Mesendoderm (in vitro differentiated cells): ENCODE measurements around the gene FAM131B.

Source experiments
- DNase-seq: peaks from one replicate; pipeline ENCODE4 v3.0.0; 2013
- H2AK5ac ChIP-seq: 2 replicates; pipeline ENCODE4 v1.6.1; 2013; ENCODE audit warnings: low read length, inconsistent platforms
- H2BK120ac ChIP-seq: 2 replicates; pipeline ENCODE4 v1.6.1; 2013; ENCODE audit warnings: low read depth, mild to moderate bottlenecking, low read length, moderate library complexity, mixed read lengths
- H2BK15ac ChIP-seq: replicated peaks from 2 replicates; pipeline ENCODE4 v1.6.1; 2013; ENCODE audit warnings: low read depth, mild to moderate bottlenecking, moderate library complexity
- H2BK5ac ChIP-seq: 2 replicates; pipeline ENCODE4 v1.6.1; 2013; ENCODE audit warnings: low read length, inconsistent platforms
- H3K18ac ChIP-seq: 2 replicates; pipeline ENCODE4 v1.6.1; 2013; ENCODE audit warnings: mild to moderate bottlenecking, low read length, mixed read lengths
- H3K23ac ChIP-seq: one replicate; pipeline ENCODE4 v1.6.1; 2013; ENCODE audit warnings: low read length
- H3K27ac ChIP-seq: 2 replicates; pipeline ENCODE4 v1.5.1; 2013; ENCODE audit warnings: low read depth, mild to moderate bottlenecking, inconsistent platforms, low read length, moderate library complexity
- H3K27me3 ChIP-seq: 2 replicates; pipeline ENCODE4 v1.6.1; 2013; ENCODE audit warnings: low read length, control low read depth, mild to moderate bottlenecking, inconsistent platforms; ENCODE audit not compliant: insufficient read depth, poor library complexity
- H3K36me3 ChIP-seq: 2 replicates; pipeline ENCODE4 v1.6.1; 2013; ENCODE audit warnings: low read length, inconsistent platforms; ENCODE audit not compliant: control insufficient read depth, insufficient read depth
- H3K4ac ChIP-seq: one replicate; pipeline ENCODE4 v1.6.1; 2013; ENCODE audit warnings: low read depth, mild to moderate bottlenecking, low read length, moderate library complexity
- H3K4me1 ChIP-seq: 2 replicates; pipeline ENCODE4 v1.6.1; 2013; ENCODE audit warnings: low read depth, low read length, inconsistent platforms; ENCODE audit not compliant: control insufficient read depth
- H3K4me2 ChIP-seq: 2 replicates; pipeline ENCODE4 v1.6.1; 2013; ENCODE audit warnings: low read length
- H3K4me3 ChIP-seq: 2 replicates; pipeline ENCODE4 v1.5.1; 2013; ENCODE audit warnings: mild to moderate bottlenecking, low read length
- H3K56ac ChIP-seq: one replicate; pipeline ENCODE4 v1.6.1; 2013; ENCODE audit warnings: low read length
- H3K79me1 ChIP-seq: 2 replicates; pipeline ENCODE4 v1.6.1; 2013; ENCODE audit warnings: low read length, inconsistent platforms
- H3K79me2 ChIP-seq: 2 replicates; pipeline ENCODE4 v1.6.1; 2013; ENCODE audit warnings: mild to moderate bottlenecking, low read length; ENCODE audit not compliant: control insufficient read depth, insufficient read depth
- H3K9ac ChIP-seq: 2 replicates; pipeline ENCODE4 v1.6.1; 2013; ENCODE audit warnings: low read length, inconsistent platforms
- H4K5ac ChIP-seq: one replicate; pipeline ENCODE4 v1.6.1; 2013; ENCODE audit warnings: low read length
- H4K8ac ChIP-seq: one replicate; pipeline ENCODE4 v1.6.1; 2013; ENCODE audit warnings: low read depth, mild to moderate bottlenecking, control low read depth, low read length, moderate library complexity
- WGBS: extraction: QIAGEN DNeasy Blood & Tissue Kit; methylation state at CpG from one replicate; pipeline ENCODE4 v1.1.7; 2013; ENCODE audit warnings: low lambda C conversion rate, missing lambda C conversion rate; ENCODE audit not compliant: insufficient coverage; ENCODE audit errors: extremely low coverage; 5-methylcytosine and 5-hydroxymethylcytosine counted together

FAM131B gene

DNA sequence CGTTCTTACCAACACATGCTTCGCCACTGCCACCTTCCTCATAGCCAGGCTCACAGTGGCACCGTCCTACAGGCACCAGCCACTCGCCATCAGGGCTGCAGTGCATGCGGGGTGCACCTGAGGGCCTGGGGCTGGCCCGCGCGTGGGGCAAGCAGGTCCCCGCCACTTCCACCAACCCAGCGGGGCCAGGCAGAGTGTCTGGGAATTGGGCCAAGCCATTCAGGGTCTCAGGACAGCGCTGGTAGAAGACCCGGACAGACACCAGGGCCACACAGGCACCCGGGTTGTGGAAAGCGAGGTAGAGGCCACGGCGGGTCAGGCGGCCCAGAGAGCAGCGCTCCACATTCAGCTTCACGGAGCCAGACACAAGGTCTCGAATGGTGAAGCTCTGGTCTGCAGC, 37.1 kb upstream of the FAM131B start:
- H3K56ac ChIP-seq, result no peak overlapping the region
- H3K79me1 ChIP-seq, result peaks cover 7% of the 10 kb centered on the region
- H4K5ac ChIP-seq, result no peak overlapping the region
- H3K27ac ChIP-seq, result no peak overlapping the region
- peaks cover 8% of the 10 kb centered on the region for H3K79me2 ChIP-seq
- no peak overlapping the region for H3K4me3 ChIP-seq
- H3K36me3 ChIP-seq, result peaks cover 37% of the 10 kb centered on the region
- H3K4ac ChIP-seq, result no peak overlapping the region
- H2AK5ac ChIP-seq, result no peak overlapping the region
- WGBS, result no CpG with 5 or more reads among the region's 20 CpGs
- H3K4me1 ChIP-seq, result no peaks in the 10 kb centered on the region
- H2BK120ac ChIP-seq, result no peak overlapping the region
- no peak overlapping the region for H3K23ac ChIP-seq
- no peak overlapping the region for H4K8ac ChIP-seq
- H2BK5ac ChIP-seq, result no peak overlapping the region
- H2BK15ac ChIP-seq, result no peak overlapping the region
- H3K9ac ChIP-seq, result no peak overlapping the region
- no peak overlapping the region for H3K4me2 ChIP-seq
- no peak overlapping the region for H3K18ac ChIP-seq
- DNase-seq, result no peak
- no peaks in the 10 kb centered on the region for H3K27me3 ChIP-seq

DNA sequence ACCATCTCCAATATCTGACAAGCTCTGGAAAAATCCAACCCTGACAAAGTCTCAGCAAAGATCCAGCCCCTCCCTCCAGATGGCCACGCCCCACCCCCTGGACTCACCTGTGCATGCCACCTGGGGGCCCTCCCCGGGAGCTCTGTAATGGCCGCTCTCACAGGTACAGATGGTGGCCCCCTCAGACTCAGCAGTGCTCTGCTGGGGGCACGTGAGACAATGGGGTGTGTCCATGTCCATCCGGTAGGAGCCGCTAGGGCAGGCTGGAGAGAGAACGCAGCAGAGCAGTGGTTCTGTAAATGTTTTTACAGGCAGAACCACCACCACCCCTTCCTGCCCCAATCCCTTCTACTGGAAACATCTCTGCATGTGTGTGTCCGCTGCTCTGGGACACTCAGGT, 36.6 kb upstream of the FAM131B start:
- no peaks in the 10 kb centered on the region for H3K4me1 ChIP-seq
- no CpG with 5 or more reads among the region's 8 CpGs for WGBS

DNA sequence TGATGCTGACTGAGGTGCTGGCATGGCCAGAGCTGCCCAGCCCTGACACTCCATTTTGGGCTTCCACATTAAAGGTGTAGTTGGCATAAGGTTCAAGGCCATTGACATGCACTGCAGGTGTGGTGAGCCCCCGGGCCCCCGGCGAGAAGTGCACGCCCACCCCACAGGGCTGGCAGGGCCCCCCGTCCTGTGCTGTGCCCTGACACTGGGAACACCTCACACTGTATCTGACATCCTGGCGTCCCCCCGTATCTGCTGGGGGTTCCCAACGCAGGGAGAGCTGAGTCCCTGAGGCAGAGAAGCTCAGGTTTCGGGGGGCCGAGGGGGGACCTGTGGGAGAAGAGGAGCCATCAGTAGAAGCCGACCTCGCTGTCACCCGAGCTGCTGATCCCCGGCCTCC, 36.1 kb upstream of the FAM131B start:
- Histone ChIP-seq H3K56ac (no peak overlapping the region), H2AK5ac (no peak overlapping the region), H2BK15ac (no peak overlapping the region), H3K27ac (no peak overlapping the region), H2BK120ac (no peak overlapping the region), H3K23ac (no peak overlapping the region), H3K79me2 (peaks cover 8% of the 10 kb centered on the region), H3K4me3 (no peak overlapping the region), H2BK5ac (no peak overlapping the region), H3K18ac (no peak overlapping the region), H3K79me1 (peaks cover 7% of the 10 kb centered on the region), H4K5ac (no peak overlapping the region), H3K9ac (no peak overlapping the region), H3K4me1 (no peaks in the 10 kb centered on the region), H3K4me2 (no peak overlapping the region), H3K4ac (no peak overlapping the region), H4K8ac (no peak overlapping the region), H3K36me3 (peaks cover 40% of the 10 kb centered on the region), H3K27me3 (no peaks in the 10 kb centered on the region)
- WGBS, result no CpG with 5 or more reads among the region's 14 CpGs
- DNase-seq, result no peak

More for the DNA sequence above, 36.6 kb upstream of the FAM131B start:
- DNase-seq, result no peak
- peaks cover 7% of the 10 kb centered on the region for H3K79me1 ChIP-seq
- no peaks in the 10 kb centered on the region for H3K27me3 ChIP-seq
- H3K18ac ChIP-seq, result no peak overlapping the region
- H3K4ac ChIP-seq, result no peak overlapping the region
- no peak overlapping the region for H3K27ac ChIP-seq
- no peak overlapping the region for H2BK15ac ChIP-seq
- no peak overlapping the region for H2AK5ac ChIP-seq
- H3K56ac ChIP-seq, result no peak overlapping the region
- no peak overlapping the region for H3K9ac ChIP-seq
- H3K79me2 ChIP-seq, result peaks cover 8% of the 10 kb centered on the region
- H4K8ac ChIP-seq, result no peak overlapping the region
- H2BK120ac ChIP-seq, result no peak overlapping the region
- peaks cover 38% of the 10 kb centered on the region for H3K36me3 ChIP-seq
- H3K4me2 ChIP-seq, result no peak overlapping the region
- no peak overlapping the region for H2BK5ac ChIP-seq
- H4K5ac ChIP-seq, result no peak overlapping the region
- H3K23ac ChIP-seq, result no peak overlapping the region
- H3K4me3 ChIP-seq, result no peak overlapping the region

DNA sequence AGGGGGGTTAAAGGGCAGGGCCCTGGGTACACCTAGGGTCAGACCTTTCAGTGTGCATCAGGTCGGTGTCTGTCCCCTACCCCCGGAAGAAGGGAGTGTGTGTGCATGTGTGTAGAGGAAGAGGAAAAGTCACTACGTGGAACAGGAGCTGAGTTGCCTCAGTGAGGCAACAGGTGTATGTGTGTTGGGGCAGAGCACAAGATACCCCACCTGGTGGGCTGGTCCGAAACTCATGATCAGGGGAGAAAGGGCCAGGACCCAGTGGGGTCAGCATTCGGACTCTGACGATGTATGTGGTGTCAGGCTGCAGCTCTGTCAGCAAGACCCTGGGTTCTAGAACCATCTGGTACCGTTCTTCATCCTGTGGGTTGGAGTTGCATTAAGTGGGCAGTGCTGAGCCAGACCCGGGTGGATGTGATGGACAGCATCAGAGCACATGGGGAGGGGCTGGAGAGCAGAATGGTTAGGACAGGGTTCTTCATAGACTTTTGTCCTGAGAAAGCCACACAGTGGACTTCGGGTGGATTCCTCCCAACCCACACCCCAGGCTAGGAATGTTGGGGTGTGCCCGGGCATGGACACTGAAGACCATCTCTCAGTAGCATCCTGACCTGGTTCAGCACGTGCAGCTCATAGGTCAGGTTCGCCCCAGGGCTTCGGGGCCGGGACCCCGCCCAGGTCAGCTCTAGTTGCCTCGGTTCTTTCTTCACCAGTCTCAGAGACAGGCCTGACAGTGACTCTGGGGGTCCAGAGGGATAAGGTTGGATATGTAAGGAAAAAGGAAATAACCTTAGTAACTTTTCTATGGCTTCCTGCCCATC, 35.4 kb upstream of the FAM131B start:
- Histone ChIP-seq H3K79me1 (peaks cover 7% of the 10 kb centered on the region), H3K79me2 (peaks cover 7% of the 10 kb centered on the region), H3K4ac (no peak overlapping the region), H3K23ac (no peak overlapping the region), H4K8ac (no peak overlapping the region), H2BK15ac (no peak overlapping the region), H3K56ac (no peak overlapping the region), H3K4me3 (no peak overlapping the region), H3K36me3 (peaks cover 44% of the 10 kb centered on the region), H3K18ac (no peak overlapping the region), H3K27ac (no peak overlapping the region), H2BK5ac (no peak overlapping the region), H2BK120ac (no peak overlapping the region), H3K4me2 (no peak overlapping the region), H3K27me3 (no peaks in the 10 kb centered on the region), H2AK5ac (no peak overlapping the region), H3K9ac (no peak overlapping the region), H4K5ac (no peak overlapping the region), H3K4me1 (no peaks in the 10 kb centered on the region)
- no peak for DNase-seq
- no CpG with 5 or more reads among the region's 16 CpGs for WGBS

DNA sequence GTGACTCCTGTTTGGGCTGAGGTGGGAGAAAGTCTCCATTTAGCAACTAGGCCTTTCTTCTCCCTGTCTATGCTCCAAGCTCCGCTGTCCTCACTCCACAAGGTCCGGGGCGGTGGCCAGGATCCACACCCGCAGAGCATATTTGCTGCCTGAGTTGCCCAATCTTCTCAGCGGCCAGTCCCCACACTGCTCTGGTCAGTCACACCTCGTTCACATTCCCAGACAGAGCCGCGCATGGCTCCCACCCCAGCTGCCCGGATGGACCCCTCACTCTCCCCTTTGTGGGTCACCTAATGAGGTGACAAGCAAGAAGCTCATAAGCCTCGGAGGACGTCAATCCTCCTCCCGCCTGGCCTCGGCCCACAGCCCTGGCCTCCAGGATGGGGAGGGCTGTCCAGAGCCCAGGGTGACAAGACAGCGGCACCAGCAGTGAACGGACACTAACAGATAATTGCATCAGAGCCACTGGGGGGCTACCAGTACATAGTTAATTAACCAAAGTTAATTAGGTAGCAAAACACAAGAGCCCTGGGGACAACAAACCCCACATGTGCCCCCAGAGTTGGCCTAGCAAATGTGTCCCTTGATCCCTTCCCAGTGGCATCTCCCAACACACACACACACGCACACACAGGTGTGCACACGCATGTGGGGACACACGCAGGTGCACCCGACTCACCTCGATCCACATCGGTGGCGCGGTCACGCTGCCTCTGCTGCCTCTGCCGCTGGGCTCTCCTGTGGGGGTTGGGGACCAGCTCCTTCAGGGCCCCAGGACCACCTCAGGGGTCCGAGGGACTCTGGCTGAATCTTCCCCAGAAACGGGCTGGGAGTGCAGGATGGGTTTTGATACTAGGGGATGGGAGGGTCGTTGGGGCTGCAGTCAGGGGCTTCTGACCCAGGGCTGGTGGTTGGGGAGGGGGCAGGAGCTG, 34.4 kb upstream of the FAM131B start:
- no peak overlapping the region for H2AK5ac ChIP-seq
- no peaks in the 10 kb centered on the region for H3K4me1 ChIP-seq
- H3K79me2 ChIP-seq, result peaks cover 2% of the 10 kb centered on the region
- no peak overlapping the region for H2BK5ac ChIP-seq
- no peak overlapping the region for H3K9ac ChIP-seq
- H4K5ac ChIP-seq, result no peak overlapping the region
- DNase-seq, result no peak
- H4K8ac ChIP-seq, result no peak overlapping the region
- no peak overlapping the region for H3K4me2 ChIP-seq
- H3K4me3 ChIP-seq, result no peak overlapping the region
- H3K18ac ChIP-seq, result no peak overlapping the region
- WGBS, result no CpG with 5 or more reads among the region's 28 CpGs
- H3K79me1 ChIP-seq, result peaks cover 7% of the 10 kb centered on the region
- no peak overlapping the region for H3K4ac ChIP-seq
- H3K56ac ChIP-seq, result no peak overlapping the region
- H2BK15ac ChIP-seq, result no peak overlapping the region
- no peaks in the 10 kb centered on the region for H3K27me3 ChIP-seq
- H3K27ac ChIP-seq, result no peak overlapping the region
- H2BK120ac ChIP-seq, result no peak overlapping the region
- peaks cover 47% of the 10 kb centered on the region for H3K36me3 ChIP-seq
- H3K23ac ChIP-seq, result no peak overlapping the region
